Upper lobe of left lung (tissue), 6 donors: Measurements from ENCODE around the gene F2R. TPM values are rescaled to one million over a fixed set of nuclear protein-coding genes. Genes with fewer than 3 reads are reported as not detected.

Experiments used
- ATAC-seq, 2 donors: fragments of 200-7000 bp; cut with Tn5 transposase; one replicate each; pipeline ENCODE4 v1.9.1; 2022; ENCODE audit warnings: mild to moderate bottlenecking in 2 of 2, moderate library complexity in 2 of 2; ENCODE audit not compliant: low FRiP score in 2 of 2
- DNase-seq, 2 donors: peaks; one replicate each; pipeline ENCODE4 v3.0.0-alpha.2; 2019 to 2020
- H3K27ac ChIP-seq, 4 donors: fragments of 200-600 bp; sonication (generic); one replicate each; pipeline ENCODE4 v1.5.1; 2016 to 2019
- H3K27me3 ChIP-seq, 4 donors: fragments of 200-600 bp; sonication (generic); one replicate each; pipeline ENCODE4 v1.5.1; 2017 to 2019
- H3K36me3 ChIP-seq, 4 donors: fragments of 200-600 bp; sonication (generic); one replicate each; pipeline ENCODE4 v1.5.1; 2016 to 2019
- H3K4me1 ChIP-seq, 4 donors: fragments of 200-600 bp; sonication (generic); one replicate each; pipeline ENCODE4 v1.5.1; 2018 to 2019
- H3K4me3 ChIP-seq, 4 donors: fragments of 200-600 bp; sonication (generic); one replicate each; pipeline ENCODE4 v1.5.1; 2017 to 2019; ENCODE audit warnings: mild to moderate bottlenecking in 2 of 4, moderate library complexity in 1 of 4
- H3K9me3 ChIP-seq, 4 donors: fragments of 200-600 bp; sonication (generic); one replicate each; pipeline ENCODE4 v1.5.1; 2018 to 2019
- CTCF ChIP-seq, 6 experiments: fragments of 450-650 bp in 4 of 6; fragments of 200-600 bp in 2 of 6; sonication (generic) in 2 of 6; IDR thresholded peaks; one replicate each; pipeline ENCODE4 v1.5.1; 2016 to 2019; ENCODE audit warnings: antibody characterized with exemption in 6 of 6
- EP300 ChIP-seq, 4 donors: sonication (generic); formaldehyde crosslinking; IDR thresholded peaks; one replicate each; pipeline ENCODE4 v1.5.1; 2017; ENCODE audit warnings: antibody characterized with exemption in 4 of 4, control low read depth in 2 of 4
- POLR2A ChIP-seq, 4 donors: fragments of 450-650 bp; IDR thresholded peaks; one replicate each; pipeline ENCODE4 v1.5.1; 2016 to 2017; ENCODE audit warnings: antibody characterized with exemption in 4 of 4, mild to moderate bottlenecking in 2 of 4
- POLR2AphosphoS5 ChIP-seq, 2 donors: sonication (generic); formaldehyde crosslinking; IDR thresholded peaks; one replicate each; pipeline ENCODE4 v1.5.1; 2017; ENCODE audit warnings: antibody characterized with exemption in 2 of 2
- WGBS, 2 donors: methylation state at CpG; one replicate each; pipeline ENCODE4 v1.1.5; 2017 to 2018; 5-methylcytosine and 5-hydroxymethylcytosine counted together
- total RNA-seq, 6 donors: library from RNA; depleted of rRNA in 4 of 6; stranded (reverse); fragments of >200 nt in 4 of 6; gene quantifications; one replicate each; pipeline versions ENCODE4 v1.1.0 to v1.2.1, GENCODE V29; 2016 to 2021
- donor health status: DM: no; HTN: no; CAD: no; lungs with moderate emphysema.
- donor health status: DM: no; HTN: yes; CAD: no; lungs with severe emphysema.

Gene F2R
- total RNA-seq, 6 donors from 2014 or later = 11.5 to 34.2 (median 20.1) TPM

- Histone ChIP-seq H3K36me3 (peaks cover 0 to 3% (median 0%) of the 10 kb centered on the region in 4 donors), H3K27ac (no peak overlapping the region), H3K9me3 (no peaks in the 10 kb centered on the region), H3K4me1 (no peaks in the 10 kb centered on the region), H3K27me3 (no peaks in the 10 kb centered on the region), H3K4me3 (no peak overlapping the region)
- ATAC-seq = no peak
- no peak for DNase-seq
- TF ChIP-seq POLR2AphosphoS5 (IDR thresholded peaks at IDR 0.05) (no peak), EP300 (IDR thresholded peaks at IDR 0.05) (no peak), CTCF (IDR thresholded peaks at IDR 0.05) (no peak), POLR2A (IDR thresholded peaks at IDR 0.05) (no peak)
Observed at GRCh38 chr5:76673125-76673524, 42.8 kb upstream of the F2R start.

GRCh38 chr5:76674330-76675066 is 41.4 kb upstream of the F2R start:
- H3K4me3 ChIP-seq = no peak overlapping the region
- DNase-seq (no peak), ATAC-seq (no peak)
- no peaks in the 10 kb centered on the region for H3K27me3 ChIP-seq
- H3K27ac ChIP-seq = no peak overlapping the region
- TF ChIP-seq EP300 (IDR thresholded peaks at IDR 0.05) (no peak), POLR2AphosphoS5 (IDR thresholded peaks at IDR 0.05) (no peak), CTCF (IDR thresholded peaks at IDR 0.05) (no peak), POLR2A (IDR thresholded peaks at IDR 0.05) (no peak)
- 84 to 89% methylated on average over 8 of the region's 8 CpGs for WGBS, 2 donors
- H3K9me3 ChIP-seq = no peaks in the 10 kb centered on the region
- H3K36me3 ChIP-seq = peaks cover 0 to 3% (median 0%) of the 10 kb centered on the region in 4 donors
- H3K4me1 ChIP-seq = no peaks in the 10 kb centered on the region

- no peak overlapping the region for H3K4me3 ChIP-seq
- H3K4me1 ChIP-seq = no peaks in the 10 kb centered on the region
- H3K36me3 ChIP-seq = no peaks in the 10 kb centered on the region
- no peak for TF ChIP-seq EP300 (IDR thresholded peaks at IDR 0.05)
- TF ChIP-seq POLR2A (IDR thresholded peaks at IDR 0.05) = no peak
- no peak for TF ChIP-seq CTCF (IDR thresholded peaks at IDR 0.05)
- no peak for TF ChIP-seq POLR2AphosphoS5 (IDR thresholded peaks at IDR 0.05)
- no peak for ATAC-seq
- H3K27me3 ChIP-seq = no peaks in the 10 kb centered on the region
- DNase-seq = no peak
- no peaks in the 10 kb centered on the region for H3K9me3 ChIP-seq
- 89 to 92% methylated on average over 1 of the region's 1 CpG for WGBS, 2 donors
- no peak overlapping the region for H3K27ac ChIP-seq
Observed at GRCh38 chr5:76675364-76675763, 40.6 kb upstream of the F2R start.

GRCh38 chr5:76677849-76678472 is 38.0 kb upstream of the F2R start:
- ATAC-seq (no peak), DNase-seq (no peak)
- TF ChIP-seq CTCF (IDR thresholded peaks at IDR 0.05) = no peak
- no peak for TF ChIP-seq POLR2A (IDR thresholded peaks at IDR 0.05)
- TF ChIP-seq EP300 (IDR thresholded peaks at IDR 0.05) = no peak
- no peak for TF ChIP-seq POLR2AphosphoS5 (IDR thresholded peaks at IDR 0.05)
- H3K27me3 ChIP-seq = no peaks in the 10 kb centered on the region
- WGBS, 2 donors = 92 to 95% methylated on average over 8 of the region's 8 CpGs
- H3K4me1 ChIP-seq = no peaks in the 10 kb centered on the region
- H3K36me3 ChIP-seq = no peaks in the 10 kb centered on the region
- no peaks in the 10 kb centered on the region for H3K9me3 ChIP-seq
- no peak overlapping the region for H3K27ac ChIP-seq
- H3K4me3 ChIP-seq = no peak overlapping the region
